Mesenchymal stem cell (in vitro differentiated cells and primary cell): ENCODE data around the gene ARL8A.
"Not testable (repeated sequence)": the region's sequence is repeated elsewhere in the genome, so short reads cannot be mapped to it uniquely, and the experiment has no call there.

ENCODE experiments used
- DNase-seq: peaks from one replicate; pipeline ENCODE4 v3.0.0-alpha.2; 2013
- H2AFZ ChIP-seq: one replicate; pipeline ENCODE4 v1.6.1; 2013; ENCODE audit warnings: low read depth, mild to moderate bottlenecking, control low read depth, inconsistent platforms, low read length, moderate library complexity
- H2AK5ac ChIP-seq: 2 replicates; pipeline ENCODE4 v1.6.1; 2013; ENCODE audit warnings: low read length, moderate library complexity, mild to moderate bottlenecking, inconsistent platforms; ENCODE audit not compliant: severe bottlenecking
- H2BK120ac ChIP-seq: one replicate; pipeline ENCODE4 v1.6.1; 2013; ENCODE audit warnings: low read depth, mild to moderate bottlenecking, inconsistent platforms, low read length, moderate library complexity
- H2BK12ac ChIP-seq, 2 experiments: one replicate each; pipeline ENCODE4 v1.6.1; 2013; ENCODE audit warnings: inconsistent platforms in 2 of 2, low read length in 2 of 2, mild to moderate bottlenecking in 2 of 2, moderate library complexity in 2 of 2, control low read depth in 1 of 2
- H2BK15ac ChIP-seq: one replicate; pipeline ENCODE4 v1.6.1; 2013; ENCODE audit warnings: mild to moderate bottlenecking, low read depth, inconsistent platforms; ENCODE audit not compliant: poor library complexity, severe bottlenecking
- H2BK5ac ChIP-seq: 2 replicates; pipeline ENCODE4 v1.6.1; 2013; ENCODE audit warnings: low read depth, mild to moderate bottlenecking, low read length, control low read depth, inconsistent platforms; ENCODE audit not compliant: poor library complexity, severe bottlenecking
- H3K14ac ChIP-seq, 2 experiments: one replicate each; pipeline ENCODE4 v1.6.1; 2013; ENCODE audit warnings: inconsistent platforms in 2 of 2, low read length in 2 of 2, control low read depth in 1 of 2, mild to moderate bottlenecking in 1 of 2, moderate library complexity in 1 of 2
- H3K18ac ChIP-seq, 2 experiments: one replicate each; pipeline ENCODE4 v1.6.1; 2013; ENCODE audit warnings: inconsistent platforms in 2 of 2, low read length in 2 of 2, control low read depth in 1 of 2, low read depth in 1 of 2, mild to moderate bottlenecking in 1 of 2
- H3K23ac ChIP-seq, 2 experiments: one replicate each; pipeline ENCODE4 v1.6.1; 2013; ENCODE audit warnings: inconsistent platforms in 2 of 2, low read length in 2 of 2, mild to moderate bottlenecking in 2 of 2, moderate library complexity in 2 of 2, control low read depth in 1 of 2
- H3K27ac ChIP-seq: 2 replicates; pipeline ENCODE4 v1.5.1; 2013; ENCODE audit warnings: mild to moderate bottlenecking, moderate library complexity, low read length, control low read depth, inconsistent platforms; ENCODE audit not compliant: poor library complexity, severe bottlenecking
- H3K27me3 ChIP-seq, 2 experiments: 2 replicates each; pipeline versions ENCODE4 v1.6.1 to v1.7.0; 2013; ENCODE audit warnings: low read length in 2 of 2, mild to moderate bottlenecking in 2 of 2, moderate library complexity in 2 of 2, control low read depth in 1 of 2, inconsistent platforms in 1 of 2; ENCODE audit not compliant: control insufficient read depth in 1 of 2, insufficient read depth in 1 of 2
- H3K36me3 ChIP-seq, 2 experiments: 2 replicates each; pipeline versions ENCODE4 v1.6.1 to v1.7.0; 2013; ENCODE audit warnings: low read length in 2 of 2, control low read depth in 1 of 2, inconsistent platforms in 1 of 2, low read depth in 1 of 2, mild to moderate bottlenecking in 1 of 2; ENCODE audit not compliant: insufficient read depth in 2 of 2, control insufficient read depth in 1 of 2
- H3K4ac ChIP-seq, 2 experiments: one replicate each; pipeline ENCODE4 v1.6.1; 2013; ENCODE audit warnings: inconsistent platforms in 2 of 2, low read length in 2 of 2, mild to moderate bottlenecking in 2 of 2, moderate library complexity in 2 of 2, control low read depth in 1 of 2, low read depth in 1 of 2
- H3K4me1 ChIP-seq: 2 replicates; pipeline ENCODE4 v1.6.1; 2013; ENCODE audit warnings: low read depth, low read length, control low read depth; ENCODE audit not compliant: control insufficient read depth, insufficient read depth
- H3K4me2 ChIP-seq: 2 replicates; pipeline ENCODE4 v1.6.1; 2013; ENCODE audit warnings: low read length, mild to moderate bottlenecking, inconsistent platforms; ENCODE audit not compliant: poor library complexity, severe bottlenecking
- H3K4me3 ChIP-seq, 2 experiments: 2 replicates each; pipeline versions ENCODE4 v1.5.1 to v1.7.0; 2013; ENCODE audit warnings: low read length in 2 of 2, mild to moderate bottlenecking in 2 of 2, control low read depth in 1 of 2, low read depth in 1 of 2; ENCODE audit not compliant: insufficient read depth in 1 of 2
- H3K79me1 ChIP-seq: replicated peaks from 2 replicates; pipeline ENCODE4 v1.6.1; 2013; ENCODE audit warnings: mild to moderate bottlenecking, control low read depth, low read length, inconsistent platforms; ENCODE audit not compliant: poor library complexity, severe bottlenecking
- H3K9ac ChIP-seq: 2 replicates; pipeline ENCODE4 v1.7.0; 2013; ENCODE audit warnings: mild to moderate bottlenecking, low read length, moderate library complexity
- H3K9me3 ChIP-seq: 2 replicates; pipeline ENCODE4 v1.7.0; 2013; ENCODE audit warnings: mild to moderate bottlenecking, low read length; ENCODE audit not compliant: control insufficient read depth
- H4K8ac ChIP-seq: one replicate; pipeline ENCODE4 v1.6.1; 2013; ENCODE audit warnings: inconsistent platforms, mild to moderate bottlenecking, low read length, moderate library complexity
- H4K91ac ChIP-seq: one replicate; pipeline ENCODE4 v1.6.1; 2013; ENCODE audit warnings: mild to moderate bottlenecking, low read length, inconsistent platforms
- WGBS: methylation state at CpG from one replicate; pipeline ENCODE4 v1.1.7; 2013; ENCODE audit warnings: mixed read lengths; 5-methylcytosine and 5-hydroxymethylcytosine counted together

Gene ARL8A

GRCh38 chr1:202112859-202113689 is 31.5 kb downstream of the ARL8A start:
- H3K23ac ChIP-seq, result peak overlapping the region in 1 of 2 experiments; percentile 36
- H4K91ac ChIP-seq, result no peak overlapping the region
- no peak overlapping the region for H2AFZ ChIP-seq
- no peaks in the 10 kb centered on the region for H3K9me3 ChIP-seq
- H3K79me1 ChIP-seq, result no peaks in the 10 kb centered on the region
- peak overlapping the region; percentile 76 for H3K27ac ChIP-seq
- peak overlapping the region; percentile 8 for H2BK120ac ChIP-seq
- peak overlapping the region; percentile 81 for H2BK5ac ChIP-seq
- 38% methylated on average over 5 of the region's 5 CpGs for WGBS
- H3K18ac ChIP-seq, result no peak overlapping the region
- H2AK5ac ChIP-seq, result peak overlapping the region; percentile 82
- peak; percentile 23 for DNase-seq
- H3K4me2 ChIP-seq, result peak overlapping the region; percentile 27
- peaks cover 15% of the 10 kb centered on the region for H3K4me1 ChIP-seq
- no peak overlapping the region for H3K4me3 ChIP-seq
- peak overlapping the region; percentile 35 for H4K8ac ChIP-seq
- H3K9ac ChIP-seq, result no peak overlapping the region
- no peak overlapping the region for H2BK12ac ChIP-seq
- H2BK15ac ChIP-seq, result no peak overlapping the region
- H3K27me3 ChIP-seq, result peaks cover 0 to 6% of the 10 kb centered on the region in 2 experiments
- H3K36me3 ChIP-seq, result no peaks in the 10 kb centered on the region
- peak overlapping the region in 1 of 2 experiments; percentile 25 for H3K4ac ChIP-seq
- peak overlapping the region in 1 of 2 experiments; percentile 63 for H3K14ac ChIP-seq

- not testable (repeated sequence) for H3K27me3 ChIP-seq, H3K9me3 ChIP-seq, H3K9ac ChIP-seq, H2BK5ac ChIP-seq, H2AK5ac ChIP-seq, H2AFZ ChIP-seq, H3K4me2 ChIP-seq, H3K4ac ChIP-seq, H3K4me3 ChIP-seq, H2BK12ac ChIP-seq, DNase-seq, H3K36me3 ChIP-seq, H3K23ac ChIP-seq, H3K27ac ChIP-seq, H3K79me1 ChIP-seq, H2BK120ac ChIP-seq, H4K8ac ChIP-seq, H3K18ac ChIP-seq, H4K91ac ChIP-seq, H2BK15ac ChIP-seq, H3K14ac ChIP-seq
- WGBS, result 95% methylated on average over 6 of the region's 7 CpGs
- H3K4me1 ChIP-seq, result peaks cover 30% of the 10 kb centered on the region
Measured at GRCh38 chr1:202111589-202111988, 32.9 kb downstream of the ARL8A start.

- WGBS, result 90% methylated on average over 3 of the region's 3 CpGs
Measured at GRCh38 chr1:202110977-202111376, 33.6 kb downstream of the ARL8A start.

DNA sequence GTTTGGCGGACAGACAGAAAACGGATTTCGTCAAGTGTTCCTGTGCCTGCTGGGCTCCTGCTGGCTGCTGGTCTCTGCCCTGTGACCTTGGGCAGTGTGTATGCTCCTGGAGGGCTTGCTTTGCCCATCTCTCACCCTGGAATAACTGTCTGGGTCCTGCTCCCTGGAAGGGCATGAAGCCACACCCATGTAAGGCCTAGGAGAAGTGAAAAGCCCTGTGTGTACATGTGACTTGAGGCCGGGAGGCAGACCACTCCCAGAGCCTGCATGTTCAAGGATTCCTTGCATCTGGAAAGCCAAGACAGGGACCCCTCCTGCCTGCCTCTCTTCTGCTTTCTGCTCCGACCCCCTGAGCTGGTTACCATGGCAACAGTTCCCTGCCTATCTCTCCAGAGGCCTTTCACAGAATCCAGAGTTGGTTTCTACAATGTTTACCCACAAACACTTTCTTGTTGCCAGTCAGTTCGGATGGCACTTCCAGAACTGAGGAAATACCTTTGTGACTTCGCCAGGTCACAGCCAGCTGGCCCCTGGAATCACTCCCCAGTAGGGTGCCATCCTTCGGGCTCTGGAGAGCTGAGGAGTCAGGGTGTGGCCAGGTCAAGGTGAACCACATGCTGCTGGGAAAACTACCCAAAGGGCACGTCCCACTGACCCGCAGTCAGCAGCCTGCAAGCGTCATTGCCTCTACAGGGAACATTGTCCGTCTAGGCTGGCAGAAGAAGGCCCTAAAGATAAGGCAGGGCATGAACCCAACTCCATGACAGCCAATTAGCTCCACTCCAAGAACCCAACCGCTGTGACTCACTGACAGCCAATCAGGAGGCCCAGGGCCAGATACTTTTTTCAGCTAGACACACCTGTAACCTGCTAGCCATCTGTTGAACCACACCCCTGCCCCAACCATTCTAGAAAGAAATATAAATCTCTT is 36.5 kb downstream of the ARL8A start:
- no peak overlapping the region for H3K27ac ChIP-seq
- H2AFZ ChIP-seq, result no peak overlapping the region
- H3K9me3 ChIP-seq, result no peaks in the 10 kb centered on the region
- no peak overlapping the region for H3K4ac ChIP-seq
- H2AK5ac ChIP-seq, result peak overlapping the region; percentile 13
- no peak overlapping the region for H3K9ac ChIP-seq
- no peak overlapping the region for H2BK120ac ChIP-seq
- DNase-seq, result no peak
- H3K4me3 ChIP-seq, result no peak overlapping the region
- no peak overlapping the region for H2BK15ac ChIP-seq
- H3K27me3 ChIP-seq, result no peaks in the 10 kb centered on the region
- no peak overlapping the region for H4K91ac ChIP-seq
- H4K8ac ChIP-seq, result peak overlapping the region; percentile 35
- H3K79me1 ChIP-seq, result no peaks in the 10 kb centered on the region
- H2BK12ac ChIP-seq, result no peak overlapping the region
- H3K4me1 ChIP-seq, result peaks cover 36% of the 10 kb centered on the region
- 78% methylated on average over 13 of the region's 13 CpGs for WGBS
- H3K4me2 ChIP-seq, result no peak overlapping the region
- H3K36me3 ChIP-seq, result no peaks in the 10 kb centered on the region
- H3K18ac ChIP-seq, result no peak overlapping the region
- no peak overlapping the region for H3K23ac ChIP-seq
- no peak overlapping the region for H2BK5ac ChIP-seq
- peak overlapping the region in 1 of 2 experiments; percentile 81 for H3K14ac ChIP-seq

More at GRCh38 chr1:202110977-202111376, 33.6 kb downstream of the ARL8A start:
- no peak overlapping the region for H3K4me3 ChIP-seq
- H2AFZ ChIP-seq, result no peak overlapping the region
- H3K4me2 ChIP-seq, result no peak overlapping the region
- no peak overlapping the region for H2BK15ac ChIP-seq
- no peaks in the 10 kb centered on the region for H3K9me3 ChIP-seq
- no peak overlapping the region for H4K91ac ChIP-seq
- H3K9ac ChIP-seq, result no peak overlapping the region
- no peaks in the 10 kb centered on the region for H3K36me3 ChIP-seq
- H3K4me1 ChIP-seq, result peaks cover 36% of the 10 kb centered on the region
- H2AK5ac ChIP-seq, result no peak overlapping the region
- no peak overlapping the region for H2BK12ac ChIP-seq
- no peak overlapping the region for H4K8ac ChIP-seq
- no peak overlapping the region for H3K27ac ChIP-seq
- no peak overlapping the region for H2BK120ac ChIP-seq
- no peak for DNase-seq
- H3K23ac ChIP-seq, result no peak overlapping the region
- no peak overlapping the region for H2BK5ac ChIP-seq
- no peak overlapping the region for H3K18ac ChIP-seq
- no peak overlapping the region for H3K14ac ChIP-seq
- H3K79me1 ChIP-seq, result no peaks in the 10 kb centered on the region
- no peak overlapping the region for H3K4ac ChIP-seq
- peaks cover 0 to 6% of the 10 kb centered on the region in 2 experiments for H3K27me3 ChIP-seq
